SK-N-SH (cell line): ENCODE data around the gene KLF3. TPM values are rescaled to one million over a fixed set of nuclear protein-coding genes. Genes with fewer than 3 reads are reported as not detected.
"Not testable (repeated sequence)": the region's sequence is repeated elsewhere in the genome, so short reads cannot be mapped to it uniquely, and the experiment has no call there.

Source experiments
- CTCF ChIA-PET: fragments of 300-600, 350-600 bp; formaldehyde crosslinking; extraction: SDS; loops from one replicate; lab custom pipeline; 2021; lab: Yijun Ruan, JAX
- POLR2A ChIA-PET: fragments of 350-600 bp; sonication (Branson Sonifier 250); formaldehyde crosslinking; extraction: SDS; loops from one replicate; lab custom pipeline; 2020; ENCODE audit warnings: antibody characterized with exemption, inconsistent platforms; lab: Yijun Ruan, JAX
- DNase-seq: peaks from one replicate; pipeline ENCODE4 v3.0.0; 2012
- H2AFZ ChIP-seq: fragments of 200-600 bp; sonication (generic); 2 replicates; pipeline ENCODE4 v1.8.1; 2016; ENCODE audit warnings: antibody characterized with exemption, mild to moderate bottlenecking, low read depth
- H3F3A ChIP-seq: fragments of 200-600 bp; sonication (generic); replicated peaks from 2 replicates; pipeline ENCODE3; 2016; ENCODE audit warnings: antibody characterized with exemption, mild to moderate bottlenecking; ENCODE audit not compliant: insufficient read depth
- H3K27ac ChIP-seq, 2 experiments: fragments of 200-500 bp in 1 of 2; fragments of 200-600 bp in 1 of 2; sonication (Bioruptor generic) in 1 of 2; sonication (generic), shearing (Covaris generic) in 1 of 2; 2 replicates each; pipeline versions ENCODE4 v1.5.1 to v1.6.1; 2014 to 2016; ENCODE audit warnings: low read depth in 2 of 2, inconsistent platforms in 1 of 2, low read length in 1 of 2, mild to moderate bottlenecking in 1 of 2, mixed read lengths in 1 of 2
- H3K27me3 ChIP-seq: fragments of 200-600 bp; sonication (generic), shearing (Covaris generic); 2 replicates; pipeline ENCODE4 v1.6.1; 2016; ENCODE audit warnings: mixed run types; ENCODE audit not compliant: insufficient read depth
- H3K36me3 ChIP-seq, 2 experiments: fragments of 200-500 bp in 1 of 2; fragments of 200-600 bp in 1 of 2; sonication (Bioruptor generic) in 1 of 2; sonication (generic) in 1 of 2; replicated peaks in 1 of 2; 2 replicates each; pipeline versions ENCODE3 to v1.5.1; 2014 to 2016; ENCODE audit warnings: low read length in 1 of 2, mild to moderate bottlenecking in 1 of 2; ENCODE audit not compliant: insufficient read depth in 2 of 2, control insufficient read depth in 1 of 2
- H3K4me1 ChIP-seq, 2 experiments: fragments of 200-500 bp in 1 of 2; fragments of 200-600 bp in 1 of 2; sonication (Bioruptor generic) in 1 of 2; sonication (generic), shearing (Covaris generic) in 1 of 2; 2 replicates each; pipeline versions ENCODE4 v1.5.1 to v1.6.1; 2014 to 2016; ENCODE audit warnings: low read depth in 1 of 2, low read length in 1 of 2, mixed run types in 1 of 2; ENCODE audit not compliant: insufficient read depth in 2 of 2, control insufficient read depth in 1 of 2
- H3K4me2 ChIP-seq: fragments of 200-600 bp; sonication (generic), shearing (Covaris generic); 2 replicates; pipeline ENCODE4 v1.6.1; 2017; ENCODE audit warnings: mixed run types
- H3K4me3 ChIP-seq, 2 experiments: fragments of 200-500 bp in 1 of 2; fragments of 200-600 bp in 1 of 2; sonication (Bioruptor generic) in 1 of 2; sonication (generic), shearing (Covaris generic) in 1 of 2; 2 replicates each; pipeline versions ENCODE4 v1.5.1 to v1.8.1; 2014 to 2016; ENCODE audit warnings: low read depth in 2 of 2, inconsistent platforms in 1 of 2, low read length in 1 of 2, mild to moderate bottlenecking in 1 of 2, mixed read lengths in 1 of 2, moderate library complexity in 1 of 2
- H3K79me2 ChIP-seq: fragments of 200-600 bp; sonication (generic); 2 replicates; pipeline ENCODE4 v1.8.1; 2017; ENCODE audit warnings: mild to moderate bottlenecking; ENCODE audit not compliant: insufficient read depth
- H3K9ac ChIP-seq: fragments of 200-600 bp; sonication (generic); 2 replicates; pipeline ENCODE4 v1.6.1; 2017; ENCODE audit warnings: mixed run types
- H3K9me2 ChIP-seq: fragments of 200-600 bp; sonication (generic); 2 replicates; pipeline ENCODE4 v1.6.1; 2017; ENCODE audit warnings: mixed run types
- H3K9me3 ChIP-seq: fragments of 200-600 bp; sonication (generic); 2 replicates; pipeline ENCODE4 v1.6.1; 2017; ENCODE audit warnings: mixed run types, mild to moderate bottlenecking, moderate library complexity
- H4K20me1 ChIP-seq: fragments of 200-600 bp; sonication (generic); 2 replicates; pipeline ENCODE4 v1.6.1; 2017; ENCODE audit warnings: mild to moderate bottlenecking, mixed run types; ENCODE audit not compliant: insufficient read depth
- CHD2 ChIP-seq: fragments of 150-350 bp; IDR thresholded peaks from 2 replicates; pipeline ENCODE4 v1.6.1; 2018; ENCODE audit warnings: low read length; ENCODE audit not compliant: partially characterized antibody
- FOXJ3 ChIP-seq: sonication (generic); formaldehyde crosslinking; IDR thresholded peaks from 2 replicates; pipeline ENCODE4 v1.5.1; 2020; ENCODE audit warnings: mild to moderate bottlenecking, missing genetic modification reagents
- IRF3 ChIP-seq: fragments of 150-350 bp; IDR thresholded peaks from 2 replicates; pipeline ENCODE4 v1.6.1; 2016; ENCODE audit warnings: mild to moderate bottlenecking, low read depth, low read length
- JUND ChIP-seq: IDR thresholded peaks from 2 replicates; pipeline ENCODE4 v1.4.0; 2012
- MAX ChIP-seq: IDR thresholded peaks from 2 replicates; pipeline ENCODE4 v1.4.0; 2012; ENCODE audit warnings: low read depth
- MEF2A ChIP-seq: IDR thresholded peaks from 2 replicates; pipeline ENCODE4 v1.4.0; 2012; ENCODE audit warnings: low read depth, borderline replicate concordance
- MXI1 ChIP-seq: IDR thresholded peaks from 2 replicates; pipeline ENCODE4 v1.6.1; 2012; ENCODE audit warnings: mild to moderate bottlenecking, low read depth, low read length, improper control_type of control experiment
- NFIC ChIP-seq: IDR thresholded peaks from 2 replicates; pipeline ENCODE4 v1.4.0; 2012; ENCODE audit warnings: borderline replicate concordance
- POLR2AphosphoS5 ChIP-seq: IDR thresholded peaks from 2 replicates; pipeline ENCODE4 v1.6.1; 2012; ENCODE audit warnings: low read depth, low read length
- RAD21 ChIP-seq: IDR thresholded peaks from 2 replicates; pipeline ENCODE4 v1.6.1; 2012; ENCODE audit warnings: mild to moderate bottlenecking, low read length
- RCOR1 ChIP-seq: fragments of 150-350 bp; IDR thresholded peaks from 2 replicates; pipeline ENCODE4 v1.6.1; 2017; ENCODE audit warnings: antibody characterized with exemption, low read length
- REST ChIP-seq: IDR thresholded peaks from 2 replicates; pipeline ENCODE4 v1.6.1; 2012; ENCODE audit warnings: mild to moderate bottlenecking, low read depth, low read length, moderate library complexity
- SIN3A ChIP-seq: IDR thresholded peaks from 2 replicates; pipeline ENCODE4 v1.6.1; 2012; ENCODE audit warnings: low read depth, mild to moderate bottlenecking, low read length, moderate library complexity, borderline replicate concordance
- SMC3 ChIP-seq: IDR thresholded peaks from 2 replicates; pipeline ENCODE4 v1.6.1; 2012; ENCODE audit warnings: low read depth, low read length, improper control_type of control experiment
- TCF12 ChIP-seq: IDR thresholded peaks from 2 replicates; pipeline ENCODE4 v1.4.0; 2012
- TEAD4 ChIP-seq: IDR thresholded peaks from 2 replicates; pipeline ENCODE4 v1.4.0; 2012; ENCODE audit warnings: mild to moderate bottlenecking, borderline replicate concordance; ENCODE audit not compliant: insufficient read depth
- USF2 ChIP-seq: fragments of 150-350 bp; IDR thresholded peaks from 2 replicates; pipeline ENCODE4 v1.6.1; 2017; ENCODE audit warnings: antibody characterized with exemption, low read length, low read depth, borderline replicate concordance
- YY1 ChIP-seq: IDR thresholded peaks from 2 replicates; pipeline ENCODE4 v1.4.0; 2012; ENCODE audit warnings: low read depth, mild to moderate bottlenecking
- ZBTB33 ChIP-seq: IDR thresholded peaks from 2 replicates; pipeline ENCODE4 v1.4.0; 2012; ENCODE audit warnings: low read depth, borderline replicate concordance
- WGBS: methylation state at CpG from one replicate; pipeline ENCODE4 v1.1.6; 2017; ENCODE audit warnings: low lambda C conversion rate; 5-methylcytosine and 5-hydroxymethylcytosine counted together
- polyA plus RNA-seq, 3 experiments: library from polyadenylated mRNA; depleted of rRNA; stranded (reverse); fragments of >200 nt; gene quantifications; 2 replicates each; pipeline ENCODE4 v1.2.3, GENCODE V29; 2012

Gene KLF3
- polyA plus RNA-seq, 1 of the 3 experiments (the other 2 are of a cell fraction): 8.2 TPM

- H3F3A ChIP-seq: no peaks in the 10 kb centered on the region
- no peaks in the 10 kb centered on the region for H3K9me3 ChIP-seq
- H3K4me3 ChIP-seq: no peak overlapping the region
- ChIA-PET CTCF (interaction anchor here (0.9 kb wide), 1 partner anchor 54 kb away, joined by 3 read pairs; no protein-coding TSS in a partner anchor), POLR2A (no interaction called here)
- H3K27ac ChIP-seq: no peak overlapping the region
- no peaks in the 10 kb centered on the region for H4K20me1 ChIP-seq
- H3K4me2 ChIP-seq: no peak overlapping the region
- WGBS: 56% methylated on average over 6 of the region's 6 CpGs
- H3K9me2 ChIP-seq: no peaks in the 10 kb centered on the region
- no peak overlapping the region for H3K9ac ChIP-seq
- DNase-seq: no peak
- no peaks in the 10 kb centered on the region for H3K79me2 ChIP-seq
- H3K4me1 ChIP-seq: no peaks in the 10 kb centered on the region
- no peaks in the 10 kb centered on the region for H3K36me3 ChIP-seq
- TF ChIP-seq CHD2: no peak
- no peak for TF ChIP-seq RCOR1
- no peak for TF ChIP-seq MAX
- TF ChIP-seq NFIC: no peak
- TF ChIP-seq IRF3: no peak
- no peak for TF ChIP-seq RAD21
- TF ChIP-seq REST: no peak
- no peak for TF ChIP-seq FOXJ3 (CRISPR knock-in tag)
- no peak for TF ChIP-seq USF2
- TF ChIP-seq TEAD4: no peak
- TF ChIP-seq TCF12: no peak
- TF ChIP-seq YY1: no peak
- TF ChIP-seq SIN3A: no peak
- no peak for TF ChIP-seq MXI1
- TF ChIP-seq SMC3: no peak
- no peak for TF ChIP-seq ZBTB33
- TF ChIP-seq MEF2A: no peak
- no peak for TF ChIP-seq JUND
- no peak for TF ChIP-seq POLR2AphosphoS5
- H2AFZ ChIP-seq: no peak overlapping the region
- H3K27me3 ChIP-seq: no peaks in the 10 kb centered on the region
These were observed 42.2 kb upstream of the KLF3 start for GRCh38 chr4:38621831-38622230.

GRCh38 chr4:38622340-38622739 is 41.7 kb upstream of the KLF3 start:
- CTCF ChIA-PET: interaction anchor here (0.9 kb wide), 1 partner anchor 53 kb away, joined by 3 read pairs; no protein-coding TSS in a partner anchor
- 53% methylated on average over 2 of the region's 2 CpGs for whole genome bisulfite sequencing
- DNase-seq, H3K79me2 ChIP-seq, H4K20me1 ChIP-seq, H3K36me3 ChIP-seq, POLR2A ChIA-PET, H3K4me3 ChIP-seq, H3K4me2 ChIP-seq, H3K27me3 ChIP-seq, H3K9me2 ChIP-seq, H3F3A ChIP-seq, H3K9ac ChIP-seq, H3K27ac ChIP-seq, H2AFZ ChIP-seq, H3K9me3 ChIP-seq, H3K4me1 ChIP-seq: not testable (repeated sequence)
